NCI-H2196 (cell line): ENCODE results near the gene NR2F1-AS1.

Source experiments
- DNase-seq: peaks from one replicate; lab custom pipeline; 2025; ENCODE audit not compliant: unreplicated experiment; lab: John Stamatoyannopoulos, UW

The NR2F1-AS1 gene

GRCh38 chr5:93589829-93590215 lies 8.8 kb upstream of the NR2F1-AS1 start:
- DNase-seq: no peak

DNA sequence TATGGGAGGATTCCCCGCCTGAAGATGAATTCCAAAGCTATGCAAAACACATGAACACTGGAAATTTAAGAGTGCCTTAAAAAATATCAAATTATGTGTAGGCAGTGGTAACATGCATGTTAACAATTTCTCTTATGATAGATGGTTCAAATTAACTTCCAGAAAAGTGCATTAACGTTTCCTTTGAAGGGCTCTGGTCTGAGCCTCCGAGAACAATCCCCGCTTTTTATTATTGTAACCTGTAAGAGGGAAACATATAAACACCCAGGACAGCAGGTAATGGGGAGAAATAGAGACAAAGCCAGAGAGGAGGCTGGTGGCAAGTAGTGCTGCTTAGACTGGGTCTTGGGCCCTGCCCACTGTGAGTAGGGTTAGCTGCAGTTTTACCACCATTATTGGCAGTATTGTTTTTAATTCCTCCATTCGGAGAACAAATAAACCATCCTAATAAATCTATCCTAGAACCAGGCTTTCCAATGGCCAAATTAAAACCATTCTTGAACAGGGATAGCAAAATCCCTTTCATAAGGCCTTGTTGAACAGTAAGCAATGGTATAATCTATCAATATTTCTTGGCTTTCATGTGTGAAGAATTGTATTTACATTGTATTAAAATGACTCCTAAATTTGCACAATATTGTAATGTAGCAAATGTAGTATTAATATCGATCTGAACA lies 8.3 kb upstream of the NR2F1-AS1 start:
- DNase-seq: no peak

DNA sequence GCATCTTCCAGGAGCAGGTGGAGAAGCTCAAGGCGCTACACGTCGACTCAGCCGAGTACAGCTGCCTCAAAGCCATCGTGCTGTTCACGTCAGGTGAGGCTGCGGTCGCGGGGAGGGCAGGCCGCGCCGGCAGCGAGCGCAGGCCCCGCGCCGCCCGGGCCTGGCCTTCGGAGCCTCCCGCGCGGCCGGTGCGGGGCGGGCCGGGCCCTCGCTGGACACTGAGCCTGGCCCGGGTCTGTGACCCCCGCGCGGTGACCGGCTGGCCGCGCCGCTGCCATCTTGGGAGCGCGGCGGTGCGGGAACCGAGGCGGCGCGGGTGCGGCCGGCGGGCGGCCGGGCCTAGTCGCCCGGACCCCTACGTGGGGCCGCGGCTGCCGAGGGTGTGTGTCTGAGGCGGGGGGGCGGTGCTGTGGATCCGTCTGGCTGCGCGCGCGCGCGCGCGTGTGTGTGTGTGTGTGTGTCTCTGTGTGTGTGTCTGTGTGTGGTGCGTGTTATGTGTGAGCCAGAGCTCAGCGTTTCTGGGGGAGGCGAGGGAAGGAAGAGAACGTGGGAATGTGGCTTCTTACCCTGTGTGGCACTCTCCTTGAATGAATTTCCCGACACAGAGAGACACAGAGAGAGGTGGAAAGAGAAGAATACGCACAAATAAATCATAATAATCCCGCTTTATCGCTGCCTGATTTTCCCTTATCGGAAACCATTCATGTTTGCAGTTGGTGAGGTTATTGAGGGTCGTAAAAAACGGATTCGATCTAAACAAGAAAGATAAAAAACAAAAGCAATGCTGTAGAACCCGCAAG lies 7.5 kb upstream of the NR2F1-AS1 start:
- no peak for DNase-seq

DNA sequence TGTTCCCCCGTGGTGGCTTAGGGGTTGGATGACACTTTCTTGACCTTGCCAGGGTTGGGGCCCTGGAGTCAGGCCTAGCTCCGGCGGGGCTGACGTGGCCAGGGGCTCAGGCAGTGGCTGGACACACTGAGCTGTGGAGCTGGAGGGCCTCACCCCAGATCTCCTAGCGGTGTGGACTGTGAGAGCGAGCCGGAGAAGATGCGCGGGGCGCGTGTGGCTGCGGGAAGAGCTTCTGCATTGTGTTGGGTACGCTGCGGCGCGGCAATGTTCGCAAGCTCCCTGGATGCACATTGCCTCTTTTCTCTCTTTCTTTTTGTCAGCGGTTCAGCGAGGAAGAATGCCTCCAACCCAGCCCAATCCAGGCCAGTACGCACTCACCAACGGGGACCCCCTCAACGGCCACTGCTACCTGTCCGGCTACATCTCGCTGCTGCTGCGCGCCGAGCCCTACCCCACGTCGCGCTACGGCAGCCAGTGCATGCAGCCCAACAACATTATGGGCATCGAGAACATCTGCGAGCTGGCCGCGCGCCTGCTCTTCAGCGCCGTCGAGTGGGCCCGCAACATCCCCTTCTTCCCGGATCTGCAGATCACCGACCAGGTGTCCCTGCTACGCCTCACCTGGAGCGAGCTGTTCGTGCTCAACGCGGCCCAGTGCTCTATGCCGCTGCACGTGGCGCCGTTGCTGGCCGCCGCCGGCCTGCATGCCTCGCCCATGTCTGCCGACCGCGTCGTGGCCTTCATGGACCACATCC lies 6.8 kb upstream of the NR2F1-AS1 start:
- no peak for DNase-seq

GRCh38 chr5:93586736-93587596 lies 5.9 kb upstream of the NR2F1-AS1 start:
- no peak for DNase-seq

- no peak for DNase-seq
Measured at GRCh38 chr5:93585767-93586385, 4.9 kb upstream of the NR2F1-AS1 start.

GRCh38 chr5:93585041-93585766 lies 4.2 kb upstream of the NR2F1-AS1 start:
- no peak for DNase-seq

- DNase-seq: no peak
Measured at GRCh38 chr5:93584596-93585040, 3.6 kb upstream of the NR2F1-AS1 start.

DNA sequence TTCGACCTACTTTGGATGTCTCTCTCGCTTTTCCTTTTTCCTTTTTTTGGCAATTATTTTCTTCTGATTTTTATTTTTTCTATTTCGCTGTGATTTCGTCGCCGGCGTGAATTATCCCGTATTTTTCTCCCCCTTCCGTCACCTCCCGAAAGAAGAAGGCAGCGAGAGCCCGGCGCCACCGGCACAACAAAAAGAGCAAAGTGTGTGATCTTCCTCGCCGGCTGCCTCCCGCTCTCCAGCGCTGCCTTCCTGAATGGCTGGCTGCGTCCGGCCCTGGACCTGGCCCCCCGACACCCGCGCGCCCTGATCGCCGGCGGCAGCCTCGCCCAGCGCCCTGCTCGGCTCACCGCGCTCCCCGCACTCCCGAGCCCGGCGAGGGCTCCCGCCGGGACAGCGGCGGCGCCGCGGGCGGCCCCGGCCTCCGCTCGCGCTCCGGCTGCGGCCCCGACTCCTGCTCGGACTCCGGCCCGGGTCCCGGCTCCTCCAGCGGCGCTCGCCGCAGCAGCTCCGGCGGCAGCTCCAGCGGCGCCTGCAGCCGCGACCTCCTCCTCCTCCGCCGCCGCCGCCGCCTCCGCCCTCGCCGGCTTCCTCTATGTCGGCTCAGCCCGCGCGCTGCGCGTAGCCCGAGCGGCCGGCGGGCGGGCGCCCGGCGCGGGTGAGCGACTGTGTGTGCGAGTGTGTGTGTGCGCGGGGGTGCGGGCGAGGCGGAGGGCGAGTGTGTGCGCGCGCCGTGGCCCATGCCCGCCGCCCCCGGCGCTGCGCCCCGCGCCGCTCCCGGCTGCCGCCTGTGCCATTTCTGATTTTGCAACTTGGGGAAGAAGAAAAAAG lies 3.0 kb upstream of the NR2F1-AS1 start:
- peak; percentile 24 for DNase-seq

GRCh38 chr5:93583439-93583767 lies 2.4 kb upstream of the NR2F1-AS1 start:
- DNase-seq: no peak

- peak; percentile 84 for DNase-seq
Measured at GRCh38 chr5:93582677-93583438, 1.8 kb upstream of the NR2F1-AS1 start, which contains the start of gene NR2F1. Gene NR2F1, plus strand, starts transcription at chr5:93583222. Its CDS starts 1,802 bp downstream, at chr5:93585024.

DNA sequence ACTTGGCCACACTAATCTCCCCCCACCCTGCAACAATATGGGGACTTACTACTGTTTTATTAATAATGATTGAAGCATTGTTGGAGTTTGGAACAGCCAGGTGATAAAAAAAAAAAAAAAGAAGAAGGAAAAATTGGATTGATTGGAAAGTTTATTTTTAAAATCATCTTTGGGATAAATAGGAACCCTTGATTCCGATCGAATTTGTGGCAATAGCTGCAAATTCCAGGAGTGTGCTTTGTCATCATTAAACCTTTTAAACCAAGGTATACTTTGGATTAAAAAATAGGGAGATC lies 1.1 kb upstream of the NR2F1-AS1 start:
- no peak for DNase-seq

DNA sequence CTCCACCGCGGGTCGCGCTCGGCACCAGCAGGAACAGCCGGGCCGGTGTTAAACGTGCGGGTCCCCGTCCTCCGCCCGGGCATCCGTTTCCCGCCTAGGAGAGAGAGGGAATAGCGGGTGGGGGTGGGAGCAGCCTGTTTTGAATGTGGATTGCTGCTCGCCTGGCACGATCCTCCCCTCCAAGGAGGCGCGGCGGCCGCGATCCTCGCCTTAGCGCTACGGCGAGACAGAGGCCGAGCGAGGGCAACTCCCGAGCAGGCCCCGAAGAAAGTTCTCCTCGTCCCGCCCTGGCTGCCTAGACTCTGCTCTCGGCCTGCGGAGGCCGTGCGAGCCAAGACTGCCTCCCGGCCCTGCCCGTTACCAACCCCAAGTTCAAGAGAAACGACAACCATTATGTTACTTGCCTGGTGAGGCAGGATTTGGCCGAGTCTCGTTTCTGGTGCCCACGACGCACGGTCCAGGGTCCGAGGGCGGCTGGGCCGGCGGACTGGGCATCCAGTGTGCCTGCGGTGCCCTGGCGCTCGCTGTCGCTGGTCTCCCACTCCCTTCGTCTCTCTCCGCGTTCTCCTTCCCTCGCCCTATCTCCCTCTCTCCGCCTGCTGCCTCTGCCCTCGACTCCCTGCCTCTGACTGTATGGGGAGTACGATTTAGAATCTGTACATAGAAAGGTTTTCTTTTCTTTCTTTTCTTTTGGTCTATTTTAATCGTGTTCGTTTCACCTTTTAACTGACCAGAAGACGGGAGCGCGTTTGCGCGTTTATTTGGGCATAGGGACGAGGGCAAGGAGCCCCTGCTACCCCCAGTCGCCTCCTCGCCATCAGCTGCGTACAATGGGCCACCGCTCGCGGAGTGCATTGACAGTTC lies 724 bp downstream of the NR2F1-AS1 start:
- DNase-seq: no peak

- DNase-seq: no peak
Measured at GRCh38 chr5:93579692-93580062, 1.3 kb downstream of the NR2F1-AS1 start.

- no peak for DNase-seq
Measured at GRCh38 chr5:93578813-93579691, 2.0 kb downstream of the NR2F1-AS1 start.
